Measurements from ENCODE around the gene TULP1.

DNA sequence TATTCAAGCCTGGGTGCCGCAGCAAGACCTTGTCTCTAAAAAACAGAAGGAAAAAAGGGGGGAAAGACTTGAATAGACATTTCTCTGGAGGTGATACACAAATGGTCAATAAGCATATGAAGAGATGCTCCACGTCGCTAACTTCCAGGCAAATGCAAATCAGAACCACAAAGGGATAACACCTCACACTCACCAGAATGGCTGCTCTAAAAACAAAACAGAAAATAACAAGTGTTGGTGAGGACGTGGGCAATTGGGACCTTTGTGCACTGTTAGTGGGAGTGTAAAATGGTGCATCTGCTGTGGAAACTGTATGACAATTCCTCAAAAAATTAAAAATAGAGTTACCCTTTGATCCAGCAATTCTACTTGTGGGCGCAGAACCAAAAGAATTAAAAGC, 48.4 kb upstream of the TULP1 start:
- TF ChIP-seq, protein P1, sequence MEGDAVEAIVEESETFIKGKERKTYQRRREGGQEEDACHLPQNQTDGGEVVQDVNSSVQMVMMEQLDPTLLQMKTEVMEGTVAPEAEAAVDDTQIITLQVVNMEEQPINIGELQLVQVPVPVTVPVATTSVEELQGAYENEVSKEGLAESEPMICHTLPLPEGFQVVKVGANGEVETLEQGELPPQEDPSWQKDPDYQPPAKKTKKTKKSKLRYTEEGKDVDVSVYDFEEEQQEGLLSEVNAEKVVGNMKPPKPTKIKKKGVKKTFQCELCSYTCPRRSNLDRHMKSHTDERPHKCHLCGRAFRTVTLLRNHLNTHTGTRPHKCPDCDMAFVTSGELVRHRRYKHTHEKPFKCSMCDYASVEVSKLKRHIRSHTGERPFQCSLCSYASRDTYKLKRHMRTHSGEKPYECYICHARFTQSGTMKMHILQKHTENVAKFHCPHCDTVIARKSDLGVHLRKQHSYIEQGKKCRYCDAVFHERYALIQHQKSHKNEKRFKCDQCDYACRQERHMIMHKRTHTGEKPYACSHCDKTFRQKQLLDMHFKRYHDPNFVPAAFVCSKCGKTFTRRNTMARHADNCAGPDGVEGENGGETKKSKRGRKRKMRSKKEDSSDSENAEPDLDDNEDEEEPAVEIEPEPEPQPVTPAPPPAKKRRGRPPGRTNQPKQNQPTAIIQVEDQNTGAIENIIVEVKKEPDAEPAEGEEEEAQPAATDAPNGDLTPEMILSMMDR (IDR thresholded peaks at IDR 0.05; ENCODE audit: borderline replicate concordance, extremely low read depth, low read length, poor library complexity, severe bottlenecking), result no peak
- TF ChIP-seq EZH2 (IDR thresholded peaks at IDR 0.05; ENCODE audit: borderline replicate concordance, low read depth, low read length, severe bottlenecking), result no peak

Data from DND-41 (cell line).